Neuronal stem cell (in vitro differentiated cells): ENCODE results near the gene MIGA2.

ENCODE experiments used
- DNase-seq: peaks from one replicate; pipeline ENCODE4 v3.0.0-alpha.2; 2013; ENCODE audit warnings: low spot score
- H2AFZ ChIP-seq: one replicate; pipeline ENCODE4 v1.6.1; 2013; ENCODE audit warnings: mild to moderate bottlenecking, low read length, inconsistent platforms
- H2AK5ac ChIP-seq: 2 replicates; pipeline ENCODE4 v1.6.1; 2013; ENCODE audit warnings: low read depth, mild to moderate bottlenecking, inconsistent platforms, low read length, moderate library complexity, mixed read lengths
- H2BK120ac ChIP-seq: 2 replicates; pipeline ENCODE4 v1.6.1; 2013; ENCODE audit warnings: low read depth, mild to moderate bottlenecking, inconsistent platforms, low read length, moderate library complexity, mixed read lengths
- H2BK12ac ChIP-seq: one replicate; pipeline ENCODE4 v1.6.1; 2013; ENCODE audit warnings: low read length, inconsistent platforms
- H2BK15ac ChIP-seq: 2 replicates; pipeline ENCODE4 v1.6.1; 2013; ENCODE audit warnings: mild to moderate bottlenecking, low read length, inconsistent platforms, mixed read lengths
- H2BK5ac ChIP-seq: one replicate; pipeline ENCODE4 v1.6.1; 2013; ENCODE audit warnings: inconsistent platforms, mild to moderate bottlenecking, low read length, moderate library complexity
- H3K14ac ChIP-seq: one replicate; pipeline ENCODE4 v1.6.1; 2013; ENCODE audit warnings: low read length, inconsistent platforms
- H3K18ac ChIP-seq: 2 replicates; pipeline ENCODE4 v1.6.1; 2013; ENCODE audit warnings: low read length, inconsistent platforms
- H3K23ac ChIP-seq: 2 replicates; pipeline ENCODE4 v1.6.1; 2013; ENCODE audit warnings: low read depth, mild to moderate bottlenecking, mixed read lengths, low read length, inconsistent platforms; ENCODE audit not compliant: poor library complexity
- H3K27ac ChIP-seq: replicated peaks from 3 replicates; pipeline ENCODE4 v1.5.1; 2013; ENCODE audit warnings: low read length, inconsistent platforms
- H3K27me3 ChIP-seq, 3 experiments: 2 replicates each; pipeline ENCODE4 v1.6.1; 2013; ENCODE audit warnings: low read length in 3 of 3, mild to moderate bottlenecking in 2 of 3, inconsistent platforms in 1 of 3, low read depth in 1 of 3, mixed read lengths in 1 of 3, moderate library complexity in 1 of 3; ENCODE audit not compliant: control insufficient read depth in 3 of 3, insufficient read depth in 3 of 3
- H3K36me3 ChIP-seq, 2 donors: replicated peaks in 1 of 2; 2 replicates each; pipeline ENCODE4 v1.6.1; 2013; ENCODE audit warnings: low read length in 2 of 2; ENCODE audit not compliant: control insufficient read depth in 2 of 2, insufficient read depth in 2 of 2
- H3K4ac ChIP-seq: 2 replicates; pipeline ENCODE4 v1.6.1; 2013; ENCODE audit warnings: inconsistent platforms, mild to moderate bottlenecking, low read length, moderate library complexity
- H3K4me1 ChIP-seq, 2 donors: 1 replicate in 1 of 2; 2 replicates in 1 of 2; pipeline ENCODE4 v1.6.1; 2013; ENCODE audit warnings: low read length in 2 of 2, low read depth in 1 of 2; ENCODE audit not compliant: control insufficient read depth in 2 of 2, insufficient read depth in 1 of 2
- H3K4me2 ChIP-seq: one replicate; pipeline ENCODE4 v1.6.1; 2013; ENCODE audit warnings: mild to moderate bottlenecking, low read length, inconsistent platforms; ENCODE audit not compliant: insufficient read depth, poor library complexity, severe bottlenecking
- H3K4me3 ChIP-seq, 2 donors: 2 replicates each; pipeline ENCODE4 v1.5.1; 2013; ENCODE audit warnings: low read length in 2 of 2, mild to moderate bottlenecking in 2 of 2, inconsistent platforms in 1 of 2, moderate library complexity in 1 of 2
- H3K79me1 ChIP-seq: one replicate; pipeline ENCODE4 v1.6.1; 2013; ENCODE audit warnings: low read depth, mild to moderate bottlenecking, inconsistent platforms, low read length, moderate library complexity
- H3K9ac ChIP-seq: one replicate; pipeline ENCODE4 v1.6.1; 2013; ENCODE audit warnings: mild to moderate bottlenecking, low read depth, low read length, inconsistent platforms; ENCODE audit not compliant: poor library complexity
- H3K9me3 ChIP-seq, 2 donors: replicated peaks in 1 of 2; 2 replicates each; pipeline versions ENCODE3 to v1.6.1; 2013; ENCODE audit warnings: low read length in 2 of 2, mild to moderate bottlenecking in 2 of 2, inconsistent platforms in 1 of 2, low read depth in 1 of 2, mixed read lengths in 1 of 2, moderate library complexity in 1 of 2; ENCODE audit not compliant: control insufficient read depth in 2 of 2, insufficient read depth in 1 of 2
- H4K8ac ChIP-seq: one replicate; pipeline ENCODE4 v1.6.1; 2013; ENCODE audit warnings: low read depth, mild to moderate bottlenecking, inconsistent platforms, low read length, moderate library complexity
- H4K91ac ChIP-seq: one replicate; pipeline ENCODE4 v1.6.1; 2013; ENCODE audit warnings: low read length, low read depth, mild to moderate bottlenecking, inconsistent platforms; ENCODE audit not compliant: poor library complexity
- WGBS, 2 donors: extraction: QIAGEN DNeasy Blood & Tissue Kit; methylation state at CpG; one replicate each; pipeline ENCODE4 v1.1.7; 2013; ENCODE audit warnings: missing lambda C conversion rate in 2 of 2, mixed read lengths in 1 of 2; ENCODE audit not compliant: insufficient read length in 2 of 2, insufficient replicate concordance in 1 of 2; ENCODE audit errors: extremely low coverage in 2 of 2; 5-methylcytosine and 5-hydroxymethylcytosine counted together

Gene MIGA2

GRCh38 chr9:129059796-129060785 is 23.7 kb downstream of the MIGA2 start:
- Histone ChIP-seq H3K79me1 (no peaks in the 10 kb centered on the region), H3K4ac (no peak overlapping the region), H2BK5ac (no peak overlapping the region), H3K9ac (no peak overlapping the region), H3K14ac (no peak overlapping the region), H3K27me3 (no peaks in the 10 kb centered on the region), H3K4me1 (no peaks in the 10 kb centered on the region), H2BK15ac (no peak overlapping the region), H2BK120ac (no peak overlapping the region), H3K4me2 (no peak overlapping the region), H3K23ac (no peak overlapping the region), H3K4me3 (no peak overlapping the region), H3K27ac (no peak overlapping the region), H4K91ac (no peak overlapping the region), H3K18ac (no peak overlapping the region), H2AFZ (no peak overlapping the region), H3K9me3 (no peaks in the 10 kb centered on the region), H2AK5ac (no peak overlapping the region), H3K36me3 (peaks cover 19 to 42% of the 10 kb centered on the region in 2 donors), H4K8ac (no peak overlapping the region), H2BK12ac (no peak overlapping the region)
- WGBS, 2 donors, result no CpG with 5 or more reads among the region's 37 CpGs
- DNase-seq, result no peak

GRCh38 chr9:129060991-129061390 is 24.6 kb downstream of the MIGA2 start:
- Histone ChIP-seq H3K4ac (no peak overlapping the region), H2AFZ (no peak overlapping the region), H2BK5ac (no peak overlapping the region), H2BK12ac (no peak overlapping the region), H4K91ac (no peak overlapping the region), H2BK15ac (no peak overlapping the region), H3K9ac (no peak overlapping the region), H2BK120ac (no peak overlapping the region), H3K4me3 (no peak overlapping the region), H3K18ac (no peak overlapping the region), H3K23ac (no peak overlapping the region), H3K27ac (no peak overlapping the region), H3K4me2 (no peak overlapping the region), H3K79me1 (no peaks in the 10 kb centered on the region), H3K36me3 (peaks cover 27 to 50% of the 10 kb centered on the region in 2 donors), H3K14ac (no peak overlapping the region), H3K9me3 (no peaks in the 10 kb centered on the region), H3K4me1 (no peaks in the 10 kb centered on the region), H3K27me3 (no peaks in the 10 kb centered on the region), H4K8ac (no peak overlapping the region), H2AK5ac (no peak overlapping the region)
- DNase-seq, result no peak
- no CpG with 5 or more reads among the region's 12 CpGs for WGBS, 2 donors

- WGBS, 2 donors, result no CpG with 5 or more reads among the region's 9 CpGs
- Histone ChIP-seq H4K91ac (no peak overlapping the region), H2BK5ac (no peak overlapping the region), H3K4me2 (no peak overlapping the region), H3K36me3 (peaks cover 34 to 53% of the 10 kb centered on the region in 2 donors), H3K14ac (no peak overlapping the region), H3K9me3 (no peaks in the 10 kb centered on the region), H3K27me3 (no peaks in the 10 kb centered on the region), H2BK15ac (no peak overlapping the region), H3K18ac (no peak overlapping the region), H2AK5ac (no peak overlapping the region), H3K9ac (no peak overlapping the region), H2BK120ac (no peak overlapping the region), H3K27ac (no peak overlapping the region), H2AFZ (no peak overlapping the region), H3K23ac (no peak overlapping the region), H2BK12ac (no peak overlapping the region), H3K4me3 (no peak overlapping the region), H3K4ac (no peak overlapping the region), H4K8ac (no peak overlapping the region), H3K79me1 (no peaks in the 10 kb centered on the region), H3K4me1 (no peaks in the 10 kb centered on the region)
- DNase-seq, result no peak
Observed at GRCh38 chr9:129063061-129063460, 26.6 kb downstream of the MIGA2 start.

GRCh38 chr9:129064499-129064908 is 28.1 kb downstream of the MIGA2 start:
- Histone ChIP-seq H3K27me3 (no peaks in the 10 kb centered on the region), H3K23ac (no peak overlapping the region), H3K4me1 (no peaks in the 10 kb centered on the region), H3K4me3 (no peak overlapping the region), H3K14ac (no peak overlapping the region), H3K36me3 (peaks cover 36 to 61% of the 10 kb centered on the region in 2 donors), H3K27ac (no peak overlapping the region), H3K79me1 (no peaks in the 10 kb centered on the region), H3K18ac (no peak overlapping the region), H2AK5ac (no peak overlapping the region), H3K9ac (no peak overlapping the region), H3K4ac (no peak overlapping the region), H3K4me2 (no peak overlapping the region), H2BK15ac (no peak overlapping the region), H2AFZ (no peak overlapping the region), H2BK12ac (no peak overlapping the region), H4K91ac (no peak overlapping the region), H2BK120ac (no peak overlapping the region), H2BK5ac (no peak overlapping the region), H4K8ac (no peak overlapping the region), H3K9me3 (no peaks in the 10 kb centered on the region)
- no CpG with 5 or more reads among the region's 8 CpGs for WGBS, 2 donors
- DNase-seq, result no peak
